Hypothalamus (tissue), 51 donors: ENCODE measurements around the gene SOD1.
"Not testable (repeated sequence)": the region's sequence is repeated elsewhere in the genome, so short reads cannot be mapped to it uniquely, and the experiment has no call there.

Experiments used
- DNase-seq, 51 donors: peaks; one replicate each; lab custom pipeline; 2025; lab: John Stamatoyannopoulos, UW

SOD1 gene

GRCh38 chr21:31659536-31660258 lies at the start of gene SOD1:
Gene SOD1, plus strand, starts transcription at chr21:31659693. Its CDS starts 77 bp downstream, at chr21:31659770.
- peak; percentile 41 to 98 (median 93) for DNase-seq

DNA sequence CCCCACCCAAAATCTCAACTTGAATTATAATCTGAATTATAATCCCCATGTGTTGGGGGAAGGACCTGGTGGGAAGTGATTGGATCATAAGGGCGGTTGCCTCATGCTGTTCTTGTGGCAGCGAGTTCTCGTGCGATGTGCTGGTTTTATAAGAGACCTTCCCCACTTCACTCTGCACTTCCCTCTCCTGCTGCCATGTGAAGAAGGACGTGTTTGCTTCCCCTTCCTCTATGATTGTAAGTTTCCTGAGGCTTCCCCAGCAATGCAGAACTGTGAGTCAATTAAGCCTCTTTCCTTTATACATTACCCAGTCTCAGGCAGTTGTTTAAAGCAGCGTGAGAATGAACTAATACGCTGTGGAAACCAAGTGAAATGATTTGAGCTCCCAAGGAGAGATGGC lies 48.0 kb upstream of the SOD1 start:
- no peak for DNase-seq

GRCh38 chr21:31612894-31613785 lies 46.4 kb upstream of the SOD1 start:
- no peak for DNase-seq

GRCh38 chr21:31614705-31615104 lies 44.8 kb upstream of the SOD1 start:
- no peak for DNase-seq

DNA sequence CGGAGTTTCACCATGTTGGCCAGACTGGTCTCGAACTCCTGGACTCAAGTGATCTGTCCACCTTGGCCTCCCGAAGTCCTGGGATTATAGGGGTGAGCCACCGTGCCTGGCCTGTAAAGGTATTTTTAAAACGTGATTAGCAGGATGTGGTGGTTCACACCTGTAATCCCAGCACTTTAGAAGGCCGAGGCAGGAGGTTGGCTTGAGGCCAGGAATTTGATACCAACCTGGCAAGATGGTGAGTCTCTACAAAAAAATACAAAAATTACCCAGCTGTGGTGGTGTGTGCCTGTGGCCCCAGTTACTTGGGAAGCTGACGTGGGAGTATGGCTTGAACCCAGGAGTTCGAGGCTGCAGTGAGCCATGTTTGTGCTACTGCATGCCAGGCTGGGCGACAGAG lies 43.3 kb upstream of the SOD1 start:
- no peak for DNase-seq

- no peak for DNase-seq
These were observed 40.6 kb upstream of the SOD1 start for GRCh38 chr21:31618696-31619430.

GRCh38 chr21:31622397-31622796 lies 37.1 kb upstream of the SOD1 start:
- DNase-seq, result no peak

DNA sequence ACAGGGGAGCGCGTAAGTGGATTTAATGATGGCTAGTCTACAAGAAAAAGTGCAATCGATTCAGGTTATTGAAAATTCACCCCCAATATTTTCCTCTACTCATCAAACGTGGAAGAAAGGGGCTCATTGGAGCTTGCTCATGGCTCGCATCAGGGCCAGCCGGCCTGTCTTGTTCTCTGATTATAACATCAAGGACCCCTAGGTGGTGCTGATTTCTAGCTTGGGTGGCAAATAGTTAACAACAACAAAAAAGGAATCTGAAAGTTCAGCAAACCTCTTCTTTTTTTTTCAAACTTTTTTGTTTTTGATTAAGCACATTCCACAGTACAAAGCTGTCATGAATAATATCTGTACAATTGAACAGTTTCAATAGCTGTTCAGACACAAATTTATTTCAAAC lies 35.8 kb upstream of the SOD1 start:
- no peak for DNase-seq

GRCh38 chr21:31624181-31624580 lies 35.3 kb upstream of the SOD1 start:
- no peak for DNase-seq

DNA sequence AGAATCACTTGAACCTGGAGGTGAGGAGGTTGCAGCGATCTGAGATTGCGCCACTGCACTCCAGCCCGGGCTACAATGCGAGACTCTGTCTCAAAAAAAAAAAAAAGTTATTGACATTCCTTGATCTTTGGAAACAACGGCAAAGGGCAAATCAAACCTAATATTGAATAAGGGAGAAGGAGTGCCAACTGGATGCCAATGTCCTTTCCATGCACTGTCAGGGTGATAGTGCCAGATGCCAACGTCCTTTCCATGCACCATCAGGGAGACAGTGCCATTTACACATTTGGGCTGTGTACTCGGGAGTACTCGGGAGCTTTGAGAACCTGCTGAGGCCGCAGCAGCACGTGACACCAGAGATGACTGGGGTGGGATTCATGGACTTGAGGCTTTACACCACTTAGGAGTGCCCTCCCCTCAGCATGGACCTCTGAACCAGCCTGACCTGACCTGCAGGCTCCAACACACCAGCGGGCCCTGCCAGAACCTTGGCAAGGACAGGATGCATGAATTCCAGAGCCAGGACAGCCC lies 34.5 kb upstream of the SOD1 start:
- peak in 1 of 51 donors; percentile 1 for DNase-seq

DNA sequence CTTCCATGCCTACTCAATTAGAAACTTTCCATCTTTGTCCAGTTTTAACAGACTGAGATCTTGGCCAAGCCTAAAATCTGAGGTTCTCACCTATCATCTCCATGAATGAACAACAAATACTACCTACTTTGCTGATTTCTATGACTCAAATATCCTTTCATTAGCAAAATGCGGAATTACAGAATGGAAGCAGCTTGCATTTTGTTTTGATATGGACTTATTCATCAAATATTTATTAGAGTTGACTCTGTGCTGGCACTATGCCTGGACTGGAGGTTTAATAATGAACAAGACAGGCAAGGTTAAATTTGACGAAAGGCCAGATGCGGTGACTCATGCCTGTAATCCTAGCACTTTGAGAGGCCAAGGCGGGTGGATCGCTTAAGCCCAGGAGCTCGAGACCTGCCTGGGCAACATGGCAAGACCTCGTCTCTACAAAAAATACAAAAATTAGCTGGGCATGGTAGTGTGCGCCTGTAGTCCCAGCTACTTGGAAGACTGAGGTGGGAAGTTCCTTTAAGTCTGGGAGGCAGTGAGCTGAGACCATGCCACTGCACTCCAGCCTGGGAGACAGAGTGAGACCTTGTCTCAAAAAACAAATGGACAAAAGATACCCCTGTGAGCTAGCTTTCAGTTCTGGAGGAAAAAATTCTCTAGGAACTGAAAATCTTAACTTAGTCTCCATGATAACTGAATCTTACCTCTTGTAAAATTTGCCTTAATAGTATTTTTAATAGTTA lies 29.4 kb upstream of the SOD1 start:
- DNase-seq, result no peak

DNA sequence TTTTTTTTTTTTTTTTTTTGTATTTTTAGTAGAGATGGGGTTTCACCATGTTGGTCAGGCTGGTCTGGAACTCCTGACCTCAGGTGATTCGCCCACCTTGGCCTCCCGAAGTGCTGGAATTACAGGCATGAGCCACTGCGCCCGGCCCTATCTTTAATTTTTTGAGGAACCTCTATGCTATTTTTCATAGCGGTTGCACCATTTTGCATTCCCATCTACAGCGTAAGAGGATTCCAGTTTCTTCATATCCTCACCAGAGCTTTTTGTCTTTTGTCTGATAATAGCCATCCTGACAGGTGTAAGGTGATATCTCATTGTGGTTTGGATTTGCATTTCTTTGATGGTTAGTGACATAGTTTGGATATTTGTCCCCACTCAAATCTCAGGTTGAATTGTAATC lies 27.6 kb upstream of the SOD1 start:
- not testable (repeated sequence) for DNase-seq

DNA sequence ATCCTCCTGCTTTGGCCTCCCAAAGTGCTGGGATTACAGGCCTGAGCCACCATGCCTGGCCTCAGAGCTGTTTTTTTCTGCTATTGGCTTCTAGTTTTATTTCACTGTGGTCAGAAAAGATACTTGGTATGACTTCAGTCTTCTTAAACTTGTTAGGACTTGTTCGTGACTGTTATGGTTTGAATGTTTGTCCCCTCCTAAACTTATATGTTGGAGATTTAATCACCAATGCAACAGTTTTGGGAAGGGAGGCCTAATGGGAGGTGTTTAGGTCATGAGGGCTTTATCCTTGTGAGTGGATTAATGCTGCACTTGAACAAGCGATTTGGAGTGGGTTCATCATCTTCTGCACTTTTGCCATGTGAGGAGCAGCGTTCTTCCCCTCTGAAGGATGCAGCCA lies 24.5 kb upstream of the SOD1 start:
- no peak for DNase-seq

DNA sequence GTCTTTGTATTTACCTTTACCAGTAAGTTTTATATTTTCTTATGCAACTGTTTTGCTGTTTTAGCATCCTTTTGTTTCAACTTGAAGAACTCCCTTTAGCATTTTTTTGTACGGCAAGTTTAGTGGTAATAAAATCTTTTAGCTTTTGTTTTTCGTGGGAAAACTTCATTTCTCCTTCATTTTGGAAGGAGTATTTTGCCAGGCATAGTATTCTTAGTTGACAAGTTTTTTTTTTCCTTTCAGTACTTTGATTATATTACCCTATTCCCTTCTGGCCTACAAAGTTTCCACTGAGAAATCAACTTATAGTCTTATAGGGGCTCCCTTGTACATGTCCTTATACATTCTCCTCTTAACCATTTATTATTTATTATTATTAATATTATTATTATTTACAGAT lies 22.6 kb upstream of the SOD1 start:
- DNase-seq, result no peak

GRCh38 chr21:31641416-31641922 lies 18.0 kb upstream of the SOD1 start:
- DNase-seq, result no peak

- no peak for DNase-seq
These were observed 14.8 kb upstream of the SOD1 start for GRCh38 chr21:31644643-31645042.

GRCh38 chr21:31647650-31648049 lies 11.8 kb upstream of the SOD1 start:
- DNase-seq, result no peak

- DNase-seq, result no peak
These were observed 8.6 kb upstream of the SOD1 start for GRCh38 chr21:31650930-31651329.

DNA sequence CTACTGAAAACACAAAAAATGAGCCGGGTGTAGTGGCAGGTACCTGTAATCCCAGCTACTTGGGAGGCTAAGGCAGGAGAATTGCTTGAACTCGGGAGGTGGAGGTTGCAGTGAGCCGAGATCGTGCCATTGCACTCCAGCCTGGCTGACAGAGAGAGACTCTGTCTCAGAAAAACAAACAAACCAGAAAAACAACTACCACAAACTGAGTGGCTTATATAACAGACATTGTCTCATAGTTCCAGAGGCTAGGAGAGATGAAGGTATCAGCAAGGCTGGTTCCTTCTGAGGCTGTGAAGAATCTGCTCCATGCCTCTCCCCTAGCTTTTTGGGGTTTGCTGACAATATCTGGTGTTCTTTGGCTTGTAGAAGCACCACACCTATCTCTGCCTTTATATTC lies 8.0 kb upstream of the SOD1 start:
- DNase-seq, result not testable (repeated sequence)

DNA sequence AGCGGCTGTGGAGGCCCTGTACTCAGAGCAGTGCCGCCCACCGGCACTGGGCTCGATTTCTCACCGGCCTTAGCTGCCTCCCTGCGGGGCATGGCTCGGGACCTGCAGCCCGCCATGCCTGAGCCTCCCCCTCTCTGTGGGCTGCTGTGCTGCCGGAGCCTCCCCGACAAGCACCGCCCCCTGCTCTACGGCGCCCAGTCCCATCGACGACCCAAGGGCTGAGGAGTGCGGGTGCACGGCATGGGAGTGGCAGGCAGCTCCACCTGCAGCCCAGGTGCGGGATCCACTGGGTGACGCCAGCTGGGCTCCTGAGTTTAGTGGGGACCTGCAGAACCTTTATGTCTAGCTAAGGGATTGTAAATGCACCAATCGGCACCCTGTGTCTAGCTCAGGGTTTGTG lies 5.2 kb upstream of the SOD1 start:
- DNase-seq, result no peak
